Kidney (tissue), 22 donors: Measurements from ENCODE around the gene PFDN1. TPM values are rescaled to one million over a fixed set of nuclear protein-coding genes. Genes with fewer than 3 reads are reported as not detected.

ENCODE experiments used
- DNase-seq, 5 donors: peaks; one replicate each; pipeline ENCODE4 v3.0.0-alpha.2; 2013 to 2020
- FAIRE-seq: peaks from 2 replicates; lab custom pipeline; 2012; peaks lifted over from hg19 to GRCh38; lab: Jason Lieb, UNC
- H3K27ac ChIP-seq, 2 donors: one replicate each; pipeline ENCODE4 v1.7.0; 2013; ENCODE audit warnings: low read depth in 2 of 2, low read length in 2 of 2, inconsistent platforms in 1 of 2
- H3K27me3 ChIP-seq: one replicate; pipeline ENCODE4 v1.7.1; 2013; ENCODE audit warnings: low read length, inconsistent platforms; ENCODE audit not compliant: control insufficient read depth, insufficient read depth
- H3K36me3 ChIP-seq, 3 donors: one replicate each; pipeline versions ENCODE4 v1.7.0 to v1.7.1; 2013; ENCODE audit warnings: low read length in 3 of 3, control low read depth in 1 of 3, inconsistent platforms in 1 of 3; ENCODE audit not compliant: insufficient read depth in 3 of 3, control insufficient read depth in 2 of 3
- H3K4me1 ChIP-seq, 3 donors: one replicate each; pipeline versions ENCODE4 v1.7.0 to v1.7.1; 2013; ENCODE audit warnings: low read length in 3 of 3, inconsistent platforms in 1 of 3, low read depth in 1 of 3; ENCODE audit not compliant: control insufficient read depth in 2 of 3, insufficient read depth in 2 of 3
- H3K4me3 ChIP-seq, 3 donors: one replicate each; pipeline versions ENCODE4 v1.7.0 to v1.8.1; 2013; ENCODE audit warnings: low read length in 3 of 3, control low read depth in 1 of 3, inconsistent platforms in 1 of 3
- H3K9ac ChIP-seq, 3 donors: one replicate each; pipeline versions ENCODE4 v1.7.0 to v1.7.1; 2013; ENCODE audit warnings: low read length in 3 of 3, control low read depth in 1 of 3, inconsistent platforms in 1 of 3
- H3K9me3 ChIP-seq, 3 donors: one replicate each; pipeline versions ENCODE4 v1.7.0 to v1.7.1; 2013; ENCODE audit warnings: low read length in 3 of 3, control low read depth in 1 of 3, inconsistent platforms in 1 of 3; ENCODE audit not compliant: control insufficient read depth in 2 of 3, insufficient read depth in 1 of 3
- CTCF ChIP-seq: IDR thresholded peaks from 3 replicates; pipeline ENCODE4 v1.5.1; 2012; ENCODE audit warnings: mild to moderate bottlenecking, moderate library complexity, borderline replicate concordance; ENCODE audit not compliant: insufficient read depth; ENCODE audit errors: extremely low read depth
- intact Hi-C: fragments of 100-400 bp; cut with DNase I; formaldehyde crosslinking; loops from one replicate; pipeline ENCODE4 v1.11.1; 2022
- long read RNA-seq, 10 donors: library from polyadenylated mRNA in 1 of 10; unstranded in 1 of 10; transcript quantifications; one replicate each; pipeline ENCODE4 v2.0.0 and lab custom pipeline, GENCODE V29; 2021 to 2026
- polyA plus RNA-seq: library from polyadenylated mRNA; stranded (reverse); fragments of 350-450 nt; fragmentation: Illumina TruSeq; extraction: RNeasy Lipid Tissue Mini Kit (QIAGEN cat#74804); gene quantifications from one replicate; pipeline ENCODE4 v1.2.3, GENCODE V29; 2014; ENCODE audit warnings: low read depth, low replicate concordance; ENCODE audit not compliant: insufficient read depth
- total RNA-seq: library from RNA; stranded (reverse); fragmentation: NEBNext Ultra II Directional; extraction: Animal tissue kit (Norgen Biotek cat#: 25700); gene quantifications from one replicate; pipeline ENCODE4 v1.2.1, GENCODE V29; 2021
- donor health status: control.
- donor health status: control.
- donor health status: control.
- donor health status: control.
- donor health status: control.
- donor health status: DM: yes; HTN: yes; CAD: no.
- donor health status: Normal renal cell carcinoma (clear cell type).

The PFDN1 gene
- total RNA-seq (48.9 TPM), polyA plus RNA-seq (85.8 TPM)
- long read RNA-seq, donor 1, transcript PFDN1-203 (3 exons, 1,091 nt): minor isoform, 5 of 47 reads
- long read RNA-seq, donor 1, transcript PFDN1-201 (4 exons, 1,352 nt): major isoform, 17 of 47 reads
- long read RNA-seq, donor 1, transcript PFDN1-202 (3 exons, 787 nt): minor isoform, 6 of 47 reads
- long read RNA-seq, donor 1, partial matches to known transcripts: 16 of 47 reads
- long read RNA-seq, donor 1, other reads (novel, unspliced or antisense): 0 of 47 reads
- long read RNA-seq, donor 2, transcript PFDN1-203 (3 exons, 1,091 nt): minor isoform, 10 of 38 reads
- long read RNA-seq, donor 2, transcript PFDN1-201 (4 exons, 1,352 nt): major isoform, 22 of 38 reads
- long read RNA-seq, donor 2, partial matches to known transcripts: 0 of 38 reads
- long read RNA-seq, donor 2, other reads (novel, unspliced or antisense): 0 of 38 reads
- long read RNA-seq, donor 3, transcript PFDN1-201 (4 exons, 1,352 nt): major isoform, 31 of 57 reads
- long read RNA-seq, donor 3, transcript PFDN1-203 (3 exons, 1,091 nt): minor isoform, 9 of 57 reads
- long read RNA-seq, donor 3, transcript PFDN1-202 (3 exons, 787 nt): minor isoform, 9 of 57 reads
- long read RNA-seq, donor 3, partial matches to known transcripts: 7 of 57 reads
- long read RNA-seq, donor 3, other reads (novel, unspliced or antisense): 0 of 57 reads
- long read RNA-seq, donor 4, transcript PFDN1-201 (4 exons, 1,352 nt): major isoform, 20 of 25 reads
- long read RNA-seq, donor 4, partial matches to known transcripts: 0 of 25 reads
- long read RNA-seq, donor 4, other reads (novel, unspliced or antisense): 0 of 25 reads
- long read RNA-seq, donor 5, partial matches to known transcripts: 0 of 5 reads
- long read RNA-seq, donor 5, other reads (novel, unspliced or antisense): 0 of 5 reads
- long read RNA-seq, donor 6, transcript PFDN1-201 (4 exons, 1,352 nt): major isoform, 59 of 100 reads
- long read RNA-seq, donor 6, transcript PFDN1-202 (3 exons, 787 nt): minor isoform, 8 of 100 reads
- long read RNA-seq, donor 6, transcript PFDN1-203 (3 exons, 1,091 nt): minor isoform, 18 of 100 reads
- long read RNA-seq, donor 6, partial matches to known transcripts: 12 of 100 reads
- long read RNA-seq, donor 6, other reads (novel, unspliced or antisense): 0 of 100 reads
- long read RNA-seq, donor 7, transcript PFDN1-201 (4 exons, 1,352 nt): major isoform, 22 of 42 reads
- long read RNA-seq, donor 7, transcript PFDN1-202 (3 exons, 787 nt): minor isoform, 5 of 42 reads
- long read RNA-seq, donor 7, partial matches to known transcripts: 3 of 42 reads
- long read RNA-seq, donor 7, other reads (novel, unspliced or antisense): 9 of 42 reads
- long read RNA-seq, donor 8, transcript PFDN1-202 (3 exons, 787 nt): minor isoform, 15 of 47 reads
- long read RNA-seq, donor 8, transcript PFDN1-201 (4 exons, 1,352 nt): major isoform, 23 of 47 reads
- long read RNA-seq, donor 8, transcript PFDN1-203 (3 exons, 1,091 nt): minor isoform, 6 of 47 reads
- long read RNA-seq, donor 8, partial matches to known transcripts: 0 of 47 reads
- long read RNA-seq, donor 8, other reads (novel, unspliced or antisense): 0 of 47 reads
- long read RNA-seq, donor 9, transcript PFDN1-201 (4 exons, 1,352 nt): major isoform, 8 of 17 reads
- long read RNA-seq, donor 9, partial matches to known transcripts: 0 of 17 reads
- long read RNA-seq, donor 9, other reads (novel, unspliced or antisense): 0 of 17 reads
- long read RNA-seq, donor 10, transcript PFDN1-202 (3 exons, 787 nt): minor isoform, 8 of 33 reads
- long read RNA-seq, donor 10, transcript PFDN1-203 (3 exons, 1,091 nt): minor isoform, 9 of 33 reads
- long read RNA-seq, donor 10, transcript PFDN1-201 (4 exons, 1,352 nt): major isoform, 14 of 33 reads
- long read RNA-seq, donor 10, partial matches to known transcripts: 0 of 33 reads
- long read RNA-seq, donor 10, other reads (novel, unspliced or antisense): 0 of 33 reads

- H3K36me3 ChIP-seq: no peaks in the 10 kb centered on the region
These were observed at the start of gene PFDN1 for GRCh38 chr5:140302786-140303639. Gene PFDN1 (minus strand): TSS chr5:140303101. CDS start chr5:140303073, 28 bp downstream.

GRCh38 chr5:140351609-140352334 lies 48.9 kb upstream of the PFDN1 start:
- Histone ChIP-seq H3K9me3 (no peaks in the 10 kb centered on the region), H3K27me3 (no peaks in the 10 kb centered on the region), H3K9ac (no peak overlapping the region), H3K36me3 (no peaks in the 10 kb centered on the region), H3K27ac (no peak overlapping the region), H3K4me3 (no peak overlapping the region), H3K4me1 (peaks cover 0 to 8% (median 5%) of the 10 kb centered on the region in 3 donors)
- TF ChIP-seq CTCF: peak; percentile 90
- DNase-seq (peak in 3 of 5 donors; percentile 52 to 90 (median 83)), FAIRE-seq (no peak)
- intact Hi-C loops: no loop called here

More at GRCh38 chr5:140302786-140303639, at the start of gene PFDN1:
- no peak for FAIRE-seq
- H3K4me1 ChIP-seq: peaks cover 0 to 7% (median 6%) of the 10 kb centered on the region in 3 donors
- DNase-seq: peak; percentile 95 to 99 (median 97)
- TF ChIP-seq CTCF: no peak
- H3K27me3 ChIP-seq: no peaks in the 10 kb centered on the region
- H3K27ac ChIP-seq: peak within 1 kb of the TSS; percentile 68 to 74
- intact Hi-C loops: no loop called here
- peak within 1 kb of the TSS; percentile 72 to 97 (median 96) for H3K9ac ChIP-seq
- H3K4me3 ChIP-seq: peak within 1 kb of the TSS; percentile 78 to 96 (median 81)
- no peaks in the 10 kb centered on the region for H3K9me3 ChIP-seq
